H9 (cell line): ENCODE results near the gene SNED1. TPM values are rescaled to one million over a fixed set of nuclear protein-coding genes. Genes with fewer than 3 reads are reported as not detected.

ENCODE experiments used
- DNase-seq: peaks from one replicate; pipeline ENCODE4 v3.0.0-alpha.2; 2017
- H2AFZ ChIP-seq: one replicate; pipeline ENCODE4 v1.6.1; 2013; ENCODE audit warnings: mild to moderate bottlenecking, low read length, control low read depth, moderate library complexity
- H2AK5ac ChIP-seq: 2 replicates; pipeline ENCODE4 v1.6.1; 2013; ENCODE audit warnings: low read length, control low read depth, mixed read lengths; ENCODE audit not compliant: insufficient read length
- H2BK120ac ChIP-seq: one replicate; pipeline ENCODE4 v1.6.1; 2013; ENCODE audit warnings: low read depth, mild to moderate bottlenecking, low read length, control low read depth, inconsistent platforms; ENCODE audit not compliant: poor library complexity, severe bottlenecking
- H2BK12ac ChIP-seq: 2 replicates; pipeline ENCODE4 v1.6.1; 2013; ENCODE audit warnings: low read length, control low read depth, mixed read lengths, low read depth; ENCODE audit not compliant: insufficient read length
- H2BK15ac ChIP-seq: 2 replicates; pipeline ENCODE4 v1.6.1; 2013; ENCODE audit warnings: low read depth, low read length, control low read depth
- H2BK20ac ChIP-seq: one replicate; pipeline ENCODE4 v1.6.1; 2013; ENCODE audit warnings: low read depth, mild to moderate bottlenecking, low read length, control low read depth, inconsistent platforms; ENCODE audit not compliant: poor library complexity, severe bottlenecking
- H2BK5ac ChIP-seq: 2 replicates; pipeline ENCODE4 v1.6.1; 2013; ENCODE audit warnings: low read length, control low read depth, mixed read lengths; ENCODE audit not compliant: insufficient read length
- H3K14ac ChIP-seq: 2 replicates; pipeline ENCODE4 v1.6.1; 2013; ENCODE audit warnings: low read length, control low read depth; ENCODE audit not compliant: insufficient read depth
- H3K18ac ChIP-seq: 2 replicates; pipeline ENCODE4 v1.6.1; 2013; ENCODE audit warnings: low read depth, mild to moderate bottlenecking, mixed read lengths, low read length, control low read depth; ENCODE audit not compliant: insufficient read length
- H3K23ac ChIP-seq: 2 replicates; pipeline ENCODE4 v1.6.1; 2013; ENCODE audit warnings: low read length, control low read depth, mixed read lengths, low read depth; ENCODE audit not compliant: insufficient read length
- H3K23me2 ChIP-seq: 2 replicates; pipeline ENCODE4 v1.6.1; 2013; ENCODE audit warnings: low read depth, mild to moderate bottlenecking, mixed read lengths, low read length, control low read depth; ENCODE audit not compliant: insufficient read length, poor library complexity, severe bottlenecking
- H3K27ac ChIP-seq: 2 replicates; pipeline ENCODE4 v1.5.1; 2013; ENCODE audit warnings: low read length, control low read depth, mixed read lengths, low read depth; ENCODE audit not compliant: insufficient read length
- H3K27me3 ChIP-seq: 2 replicates; pipeline ENCODE4 v1.6.1; 2013; ENCODE audit warnings: low read length, control low read depth, inconsistent platforms; ENCODE audit not compliant: insufficient read depth
- H3K4ac ChIP-seq: 2 replicates; pipeline ENCODE4 v1.6.1; 2013; ENCODE audit warnings: low read depth, mild to moderate bottlenecking, control low read depth, inconsistent platforms, low read length, moderate library complexity
- H3K4me1 ChIP-seq: 2 replicates; pipeline ENCODE4 v1.6.1; 2013; ENCODE audit warnings: low read length, control low read depth, inconsistent platforms; ENCODE audit not compliant: insufficient read depth
- H3K4me2 ChIP-seq: 2 replicates; pipeline ENCODE4 v1.6.1; 2013; ENCODE audit warnings: low read length, control low read depth, mixed read lengths; ENCODE audit not compliant: insufficient read length, insufficient read depth
- H3K56ac ChIP-seq: 2 replicates; pipeline ENCODE4 v1.6.1; 2013; ENCODE audit warnings: low read depth, mild to moderate bottlenecking, mixed read lengths, low read length, control low read depth; ENCODE audit not compliant: insufficient read length
- H3K79me1 ChIP-seq: 2 replicates; pipeline ENCODE4 v1.6.1; 2013; ENCODE audit warnings: low read depth, mild to moderate bottlenecking, moderate library complexity, low read length, control low read depth, inconsistent platforms; ENCODE audit not compliant: insufficient read depth, poor library complexity, severe bottlenecking
- H3K79me2 ChIP-seq: 2 replicates; pipeline ENCODE4 v1.6.1; 2013; ENCODE audit warnings: low read length, control low read depth, inconsistent platforms; ENCODE audit not compliant: insufficient read depth
- H3K9ac ChIP-seq: 2 replicates; pipeline ENCODE4 v1.6.1; 2013; ENCODE audit warnings: low read length, control low read depth, mixed read lengths; ENCODE audit not compliant: insufficient read length; ENCODE audit errors: extremely low read depth
- H3K9me3 ChIP-seq: one replicate; pipeline ENCODE4 v1.6.1; 2013; ENCODE audit warnings: low read depth, low read length, inconsistent platforms; ENCODE audit not compliant: control insufficient read depth
- H3T11ph ChIP-seq: one replicate; pipeline ENCODE4 v1.6.1; 2013; ENCODE audit warnings: mild to moderate bottlenecking, low read length, control low read depth, inconsistent platforms
- H4K20me1 ChIP-seq: one replicate; pipeline ENCODE4 v1.6.1; 2013; ENCODE audit not compliant: control insufficient read depth, insufficient read length, insufficient read depth
- H4K5ac ChIP-seq: 2 replicates; pipeline ENCODE4 v1.6.1; 2013; ENCODE audit warnings: low read depth, mild to moderate bottlenecking, mixed read lengths, low read length, control low read depth; ENCODE audit not compliant: insufficient read length
- H4K8ac ChIP-seq: replicated peaks from 2 replicates; pipeline ENCODE4 v1.6.1; 2013; ENCODE audit warnings: low read length, control low read depth, mixed read lengths, low read depth; ENCODE audit not compliant: insufficient read length
- H4K91ac ChIP-seq: 2 replicates; pipeline ENCODE4 v1.6.1; 2013; ENCODE audit warnings: low read depth, mild to moderate bottlenecking, moderate library complexity, mixed read lengths, low read length, control low read depth; ENCODE audit not compliant: insufficient read length
- H3K27ac Mint-ChIP-seq, 3 experiments: 2 replicates in 2 of 3; 3 replicates in 1 of 3; pipeline ENCODE4 v1.8.0; 2020 to 2021; ENCODE audit warnings: mixed read lengths in 3 of 3, mild to moderate bottlenecking in 1 of 3, moderate library complexity in 1 of 3
- H3K27me3 Mint-ChIP-seq: 2 replicates; pipeline ENCODE4 v1.8.0; 2021; ENCODE audit warnings: low read depth, mild to moderate bottlenecking, moderate library complexity, mixed read lengths
- H3K36me3 Mint-ChIP-seq, 3 experiments: 2 replicates in 2 of 3; 3 replicates in 1 of 3; pipeline ENCODE4 v1.8.0; 2020 to 2021; ENCODE audit warnings: low read depth in 3 of 3, mixed read lengths in 3 of 3; ENCODE audit not compliant: insufficient read depth in 1 of 3
- H3K4me1 Mint-ChIP-seq, 2 experiments: 2 replicates each; pipeline ENCODE4 v1.8.0; 2020; ENCODE audit warnings: mixed read lengths in 2 of 2
- H3K4me3 Mint-ChIP-seq, 2 experiments: 2 replicates in 1 of 2; 3 replicates in 1 of 2; pipeline ENCODE4 v1.8.0; 2020 to 2021; ENCODE audit warnings: mild to moderate bottlenecking in 2 of 2, mixed read lengths in 2 of 2, moderate library complexity in 1 of 2
- H3K9me3 Mint-ChIP-seq, 2 experiments: 2 replicates in 1 of 2; 3 replicates in 1 of 2; pipeline ENCODE4 v1.8.0; 2020; ENCODE audit warnings: mild to moderate bottlenecking in 2 of 2, mixed read lengths in 2 of 2, moderate library complexity in 1 of 2
- CTCF ChIP-seq: fragments of 200-600 bp; sonication (generic); conservative IDR thresholded peaks from 3 replicates; pipeline ENCODE4 v1.8.0; 2021; ENCODE audit warnings: antibody characterized with exemption, mild to moderate bottlenecking
- WGBS: extraction: QIAGEN DNeasy Blood & Tissue Kit; methylation state at CpG from one replicate; pipeline ENCODE4 v1.1.7; 2013; ENCODE audit warnings: missing lambda C conversion rate, low lambda C conversion rate, mixed read lengths; ENCODE audit not compliant: insufficient read length; ENCODE audit errors: extremely low coverage; 5-methylcytosine and 5-hydroxymethylcytosine counted together
- total RNA-seq: library from RNA; stranded (reverse); gene quantifications from 2 replicates; pipeline ENCODE4 v1.2.1, GENCODE V29; 2021

Gene SNED1
- total RNA-seq, 1 experiment from 2014 or later, result 2.5 TPM

- Histone ChIP-seq H3K18ac (no peak overlapping the region), H4K5ac (no peak overlapping the region), H2BK12ac (no peak overlapping the region), H3K9me3 (no peaks in the 10 kb centered on the region), H2BK15ac (no peak overlapping the region), H2BK5ac (no peak overlapping the region), H3K56ac (no peak overlapping the region), H3K79me2 (no peaks in the 10 kb centered on the region), H3K14ac (no peak overlapping the region), H3K4ac (no peak overlapping the region), H2BK20ac (no peak overlapping the region), H4K8ac (no peak overlapping the region), H3K9ac (no peak overlapping the region), H2AK5ac (no peak overlapping the region), H3K23me2 (peaks cover 6% of the 10 kb centered on the region), H2BK120ac (no peak overlapping the region), H3K27ac (no peak overlapping the region), H3K27me3 (peaks cover 3% of the 10 kb centered on the region; the same call in 1 of the 2 replicates), H4K20me1 (no peaks in the 10 kb centered on the region), H3K4me1 (no peaks in the 10 kb centered on the region), H2AFZ (no peak overlapping the region), H3K79me1 (no peaks in the 10 kb centered on the region), H3T11ph (no peak overlapping the region), H4K91ac (no peak overlapping the region), H3K4me2 (peak overlapping the region; percentile 19), H3K23ac (no peak overlapping the region)
- H3K9me3 Mint-ChIP-seq, result peaks cover 3 to 6% of the 10 kb centered on the region in 2 experiments
- no peak for TF ChIP-seq CTCF
- no peak overlapping the region for H3K27ac Mint-ChIP-seq
- peaks cover 0 to 3% (median 0%) of the 10 kb centered on the region in 3 experiments; a peak in 3 of 7 replicates for H3K36me3 Mint-ChIP-seq
- peaks cover 46% of the 10 kb centered on the region for H3K27me3 Mint-ChIP-seq
- peak overlapping the region; percentile 44 to 70; a peak in 3 of 5 replicates for H3K4me3 Mint-ChIP-seq
- peaks cover 0 to 4% of the 10 kb centered on the region in 2 experiments; a peak in 2 of 4 replicates for H3K4me1 Mint-ChIP-seq
- WGBS, result no CpG with 5 or more reads among the region's 51 CpGs
- no peak for DNase-seq
Observed at GRCh38 chr2:240998706-240998994, 232 bp downstream of the SNED1 start.
